NCI-H2227 (cell line): ENCODE data around the gene ZKSCAN4.
A peak's percentile ranks its signal among the peaks of the same experiment; 100 is the strongest.

Experiments
- DNase-seq: peaks from one replicate; lab custom pipeline; 2025; ENCODE audit not compliant: unreplicated experiment; lab: John Stamatoyannopoulos, UW

ZKSCAN4 gene

GRCh38 chr6:28252009-28252975 lies at the start of gene ZKSCAN4:
ZKSCAN4 (minus strand) TSS chr6:28252269; CDS start chr6:28251980, 289 bp downstream.
- peak; percentile 95 for DNase-seq

- DNase-seq = no peak
Observed at GRCh38 chr6:28296520-28297060, 44.5 kb upstream of the ZKSCAN4 start.

GRCh38 chr6:28295326-28295725 lies 43.3 kb upstream of the ZKSCAN4 start:
- no peak for DNase-seq

GRCh38 chr6:28291573-28291972 lies 39.5 kb upstream of the ZKSCAN4 start:
- DNase-seq = no peak

DNA sequence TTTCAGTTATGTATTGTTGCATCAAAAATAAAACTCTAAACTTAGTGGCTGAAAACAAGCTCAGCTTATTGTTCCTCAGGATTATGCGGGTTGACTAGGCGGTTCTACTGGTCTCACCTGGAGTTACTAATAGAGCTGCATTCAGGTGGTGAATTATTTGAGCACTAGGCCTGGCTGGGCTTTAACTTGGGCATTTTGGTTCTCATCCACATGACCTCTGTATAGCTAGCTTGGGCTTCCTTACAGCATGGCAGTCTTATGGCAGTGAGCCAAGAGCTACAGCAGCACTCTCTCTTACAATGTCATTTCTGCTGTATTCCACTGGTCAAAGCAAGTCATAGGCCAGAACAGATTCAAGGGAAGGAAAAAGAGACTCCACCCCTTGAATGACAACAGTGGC lies 30.9 kb upstream of the ZKSCAN4 start:
- peak; percentile 11 for DNase-seq

DNA sequence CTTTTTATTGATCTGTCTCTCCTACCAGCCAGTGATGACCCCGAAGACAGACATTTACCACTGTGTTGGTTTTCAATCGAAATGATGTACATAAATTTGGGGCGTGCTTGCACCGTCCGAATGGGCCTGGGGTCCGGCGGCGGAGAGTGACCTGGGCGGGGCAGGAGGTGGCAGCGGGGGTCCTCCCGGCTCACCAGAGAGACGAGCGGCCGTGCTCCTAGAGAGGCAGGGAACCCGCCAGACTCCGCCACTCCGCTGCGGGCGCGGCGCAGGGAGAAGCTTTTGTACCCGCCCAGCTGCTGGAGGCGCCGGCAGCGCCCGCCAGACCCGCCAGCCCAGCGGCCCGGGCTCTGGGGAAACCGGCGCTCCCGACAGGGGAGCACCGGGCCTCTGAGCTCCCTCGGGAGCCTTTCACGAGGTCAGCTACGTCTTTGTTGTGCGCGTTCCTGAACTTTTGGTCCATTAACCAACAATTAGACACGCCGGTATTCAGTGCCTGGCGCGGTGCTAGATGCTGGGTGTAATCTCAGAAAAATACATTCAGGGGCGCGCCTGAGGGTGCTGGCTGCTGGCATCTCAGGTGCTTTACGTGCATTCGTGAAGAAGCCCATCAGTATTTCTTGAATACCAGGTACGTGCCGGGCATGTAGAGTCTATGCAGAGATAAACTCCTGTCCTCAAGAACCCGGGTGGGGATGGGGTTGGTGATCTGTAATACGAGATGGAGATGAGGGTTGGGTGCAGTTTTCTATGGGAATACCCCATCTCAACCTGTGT lies 29.4 kb upstream of the ZKSCAN4 start, which contains the start of gene PGBD1:
Gene PGBD1, plus strand, starts transcription at position 285 of the 777 bp plus-strand sequence. CDS start 2,242 bp downstream, outside the sequence.
- DNase-seq = peak; percentile 94

- DNase-seq = no peak
Observed at GRCh38 chr6:28280595-28281287, 28.7 kb upstream of the ZKSCAN4 start.

DNA sequence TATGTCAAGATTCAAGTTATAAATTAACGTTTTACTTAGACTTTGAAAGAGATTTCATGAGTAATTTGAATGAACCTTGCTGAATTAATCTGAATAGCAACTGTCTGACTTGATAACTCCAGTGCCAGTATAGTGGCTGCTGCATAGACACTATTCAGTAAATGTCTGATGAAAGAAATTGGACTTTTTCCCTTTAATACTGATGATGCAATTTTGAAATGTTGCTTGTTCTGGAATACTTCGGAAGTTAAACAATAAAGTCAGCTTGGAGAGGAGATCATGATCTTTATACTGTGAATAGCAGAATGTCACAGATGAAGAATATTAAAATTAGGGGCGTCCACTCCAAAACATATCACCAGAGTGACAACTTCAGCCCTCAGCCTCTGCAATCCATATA lies 25.7 kb upstream of the ZKSCAN4 start:
- DNase-seq = no peak

GRCh38 chr6:28274888-28275287 lies 22.8 kb upstream of the ZKSCAN4 start:
- no peak for DNase-seq

DNA sequence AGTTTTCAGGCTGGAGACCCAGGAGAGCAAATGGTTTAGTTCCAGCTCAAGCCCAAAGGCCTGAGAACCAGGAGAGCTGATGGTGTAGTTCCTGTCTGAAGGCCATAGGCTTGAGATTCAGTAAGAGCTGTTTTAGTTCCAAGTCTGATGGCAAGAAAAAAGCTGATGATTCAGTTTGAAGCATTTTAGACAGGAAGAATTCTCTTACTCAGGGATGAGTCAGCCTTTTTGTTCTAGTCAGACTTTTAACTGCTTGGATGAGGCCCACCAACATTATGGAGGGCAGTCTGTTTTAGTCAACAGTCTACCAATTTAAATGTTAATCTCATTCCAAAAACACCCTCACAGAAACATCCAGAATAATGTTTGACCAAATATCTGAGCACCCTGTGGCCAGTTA lies 17.4 kb upstream of the ZKSCAN4 start:
- no peak for DNase-seq

- DNase-seq = no peak
Observed at GRCh38 chr6:28267695-28268059, 15.6 kb upstream of the ZKSCAN4 start.

DNA sequence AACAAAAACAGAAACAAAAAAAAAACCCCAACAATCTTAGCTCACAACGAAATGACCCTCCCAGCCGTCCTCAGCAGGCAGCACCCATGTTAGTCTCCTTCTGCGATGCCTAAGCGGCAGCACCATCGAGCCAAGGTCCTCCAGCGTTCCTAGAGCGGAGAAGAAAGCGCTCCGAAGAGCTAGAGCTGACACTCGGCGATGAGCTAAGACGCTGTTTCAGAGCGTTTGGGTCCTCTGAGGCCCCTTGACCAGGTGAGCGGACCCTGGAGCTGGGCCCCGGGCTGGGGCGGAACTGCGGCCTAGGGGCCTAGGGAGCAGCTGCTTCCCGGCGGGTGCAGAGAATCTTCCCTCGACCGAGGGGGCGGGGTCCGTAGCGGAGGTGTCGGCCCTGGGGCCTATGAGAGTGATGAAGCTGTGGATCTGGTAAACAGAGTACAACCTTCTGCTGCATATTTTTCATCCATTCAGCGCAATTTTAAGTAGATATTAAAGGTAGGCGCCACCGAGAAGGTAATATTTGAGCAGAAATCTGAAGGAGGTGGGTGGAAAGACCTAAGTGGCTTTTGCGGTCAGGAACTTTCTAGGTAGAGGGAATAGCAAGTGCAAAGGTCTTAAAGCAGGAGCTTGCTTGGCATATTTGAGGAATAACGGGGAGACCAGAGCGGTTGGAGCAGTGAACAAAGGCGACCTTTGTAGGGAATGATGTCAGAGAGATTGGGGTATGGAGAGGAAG lies 15.1 kb upstream of the ZKSCAN4 start, which contains the start of gene ZSCAN26:
Gene ZSCAN26, plus strand, starts transcription at position 182 of the 733 bp plus-strand sequence. CDS start 4,777 bp downstream, outside the sequence.
- peak; percentile 96 for DNase-seq

DNA sequence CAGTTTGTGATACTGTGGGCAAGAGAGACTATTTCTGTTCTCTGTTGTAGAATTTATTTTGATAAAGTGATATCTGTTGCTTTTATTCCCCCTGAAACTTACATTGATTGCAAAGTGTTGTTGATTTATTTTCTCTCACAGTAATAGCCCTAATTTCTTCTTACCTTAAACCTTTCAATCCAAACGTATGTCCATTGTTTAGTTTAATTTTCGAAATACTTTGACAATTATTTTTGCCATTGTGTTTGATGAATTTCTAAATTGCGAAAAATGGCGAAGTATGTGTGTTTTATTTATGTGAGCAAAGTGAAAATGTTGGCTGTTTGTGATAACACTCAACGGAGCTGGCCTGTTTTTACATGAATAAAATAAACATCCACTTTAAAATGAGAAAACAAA lies 14.5 kb upstream of the ZKSCAN4 start:
- DNase-seq = no peak

- DNase-seq = no peak
Observed at GRCh38 chr6:28264834-28265401, 12.8 kb upstream of the ZKSCAN4 start.

GRCh38 chr6:28263922-28264321 lies 11.9 kb upstream of the ZKSCAN4 start:
- no peak for DNase-seq

DNA sequence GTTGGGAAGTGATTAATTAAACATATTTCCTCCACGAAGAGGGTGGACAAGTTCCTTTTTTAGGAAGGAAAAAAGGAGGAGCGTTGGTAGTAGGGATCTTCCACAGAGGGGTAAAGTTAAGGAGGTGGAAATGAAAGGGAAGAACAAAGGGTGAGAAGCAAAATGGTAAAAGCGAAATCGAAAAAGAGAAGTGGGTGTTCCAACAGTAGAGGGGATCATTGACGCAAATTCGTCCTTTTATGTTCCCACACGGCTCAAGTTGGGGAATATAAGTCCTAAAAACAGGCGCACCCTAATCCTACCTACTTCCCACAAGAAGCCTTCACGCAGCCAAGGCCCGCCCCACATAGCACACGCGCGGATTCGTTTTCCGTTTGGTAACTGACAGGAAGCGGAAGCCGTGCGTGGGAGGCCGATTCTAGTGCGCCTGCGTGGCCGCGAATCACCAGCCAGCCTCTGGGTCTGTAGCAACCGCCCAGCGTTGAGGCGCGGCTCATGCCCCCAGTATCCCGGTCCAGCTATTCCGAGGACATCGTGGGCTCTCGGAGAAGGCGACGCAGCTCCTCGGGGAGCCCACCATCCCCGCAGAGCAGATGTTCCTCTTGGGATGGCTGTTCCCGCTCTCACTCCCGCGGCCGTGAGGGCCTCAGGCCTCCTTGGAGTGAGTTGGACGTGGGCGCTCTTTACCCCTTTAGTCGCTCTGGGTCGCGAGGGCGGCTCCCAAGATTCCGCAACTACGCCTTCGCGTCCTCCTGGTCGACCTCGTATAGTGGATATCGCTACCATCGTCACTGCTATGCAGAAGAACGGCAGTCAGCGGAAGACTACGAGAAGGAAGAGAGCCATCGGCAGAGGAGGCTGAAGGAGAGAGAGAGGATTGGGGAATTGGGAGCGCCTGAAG lies 7.1 kb upstream of the ZKSCAN4 start, which contains the start of gene NKAPL:
Gene NKAPL, plus strand, starts transcription at position 421 of the 901 bp plus-strand sequence. Its CDS starts 75 bp downstream, at position 496.
- no peak for DNase-seq

GRCh38 chr6:28257042-28257441 lies 5.0 kb upstream of the ZKSCAN4 start:
- no peak for DNase-seq

GRCh38 chr6:28254121-28254519 lies 2.1 kb upstream of the ZKSCAN4 start:
- no peak for DNase-seq

DNA sequence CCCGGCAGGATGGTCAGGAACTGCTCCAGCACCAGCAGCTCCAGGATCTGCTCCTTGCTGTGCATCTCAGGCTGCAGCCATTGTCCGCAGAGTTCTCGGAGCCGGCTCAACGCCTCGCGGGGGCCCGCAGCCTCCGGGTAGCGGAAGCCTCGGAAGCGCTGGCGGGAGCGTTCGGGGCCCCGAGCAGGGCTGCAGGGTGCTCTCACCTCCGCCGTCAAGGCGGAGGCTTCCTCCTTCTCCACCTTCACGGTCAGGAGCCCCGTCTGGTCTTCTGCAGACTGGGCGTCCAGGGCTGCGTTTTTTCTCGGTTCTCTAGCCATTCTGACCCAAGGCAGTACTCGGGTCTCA lies 434 bp downstream of the ZKSCAN4 start:
- DNase-seq = no peak
